Adrenal gland (tissue), 5 donors: ENCODE data around the gene BICD1.

Experiments
- CTCF ChIP-seq, 6 experiments: fragments of 450-650 bp in 4 of 6; fragments of 200-600 bp in 2 of 6; sonication (generic) in 1 of 6; IDR thresholded peaks; 1 replicate in 5 of 6; 2 replicates in 1 of 6; pipeline versions ENCODE4 v1.5.1 to v1.8.0; 2016 to 2021; ENCODE audit warnings: antibody characterized with exemption in 6 of 6, mild to moderate bottlenecking in 2 of 6, moderate library complexity in 1 of 6
- POLR2A ChIP-seq, 2 donors: fragments of 450-650 bp; IDR thresholded peaks; one replicate each; pipeline ENCODE4 v1.6.1; 2017; ENCODE audit warnings: antibody characterized with exemption in 2 of 2, mild to moderate bottlenecking in 2 of 2, moderate library complexity in 1 of 2
- donor health status: DM: no; HTN: no; CAD: no.

- TF ChIP-seq POLR2A (IDR thresholded peaks at IDR 0.05) (no peak), CTCF (IDR thresholded peaks at IDR 0.05) (no peak)
These were observed 183.8 kb downstream of the BICD1 start for GRCh38 chr12:32290411-32290810.
